ENCODE data around the gene BCDIN3D.

BCDIN3D gene

DNA sequence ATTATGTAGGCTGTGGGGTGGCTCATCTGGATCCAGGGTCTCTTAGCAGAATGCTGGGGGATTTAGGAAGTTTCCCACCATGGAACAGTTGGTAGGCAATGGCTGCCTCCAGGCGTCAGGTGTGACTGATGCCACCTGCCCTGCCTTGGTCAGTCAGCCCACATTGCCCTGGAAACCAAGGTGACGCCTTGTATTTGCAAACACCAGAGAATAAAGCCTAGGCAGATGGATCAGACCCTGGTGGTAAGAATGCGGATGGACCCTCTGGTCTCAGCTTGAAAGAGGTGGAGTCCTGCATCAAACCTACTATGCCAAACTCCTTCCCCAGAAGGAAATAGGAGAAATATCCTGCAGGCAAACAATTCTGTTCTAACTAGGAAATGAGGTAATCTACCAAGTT, 52.9 kb downstream of the BCDIN3D start:
- TF ChIP-seq SIN3A (IDR thresholded peaks at IDR 0.05; ENCODE audit: borderline replicate concordance, insufficient read depth, low read length), result no peak
- TF ChIP-seq TAF1 (IDR thresholded peaks at IDR 0.05; ENCODE audit: borderline replicate concordance, insufficient read depth, low read length), result no peak
- TF ChIP-seq POLR2AphosphoS5 (IDR thresholded peaks at IDR 0.05; ENCODE audit: low read depth, low read length), result no peak
- TF ChIP-seq FOXP2 (optimal IDR thresholded peaks at IDR 0.05; ENCODE audit: borderline replicate concordance, extremely low read depth, extremely low read length, insufficient read depth), result no peak
- TF ChIP-seq, protein P1, sequence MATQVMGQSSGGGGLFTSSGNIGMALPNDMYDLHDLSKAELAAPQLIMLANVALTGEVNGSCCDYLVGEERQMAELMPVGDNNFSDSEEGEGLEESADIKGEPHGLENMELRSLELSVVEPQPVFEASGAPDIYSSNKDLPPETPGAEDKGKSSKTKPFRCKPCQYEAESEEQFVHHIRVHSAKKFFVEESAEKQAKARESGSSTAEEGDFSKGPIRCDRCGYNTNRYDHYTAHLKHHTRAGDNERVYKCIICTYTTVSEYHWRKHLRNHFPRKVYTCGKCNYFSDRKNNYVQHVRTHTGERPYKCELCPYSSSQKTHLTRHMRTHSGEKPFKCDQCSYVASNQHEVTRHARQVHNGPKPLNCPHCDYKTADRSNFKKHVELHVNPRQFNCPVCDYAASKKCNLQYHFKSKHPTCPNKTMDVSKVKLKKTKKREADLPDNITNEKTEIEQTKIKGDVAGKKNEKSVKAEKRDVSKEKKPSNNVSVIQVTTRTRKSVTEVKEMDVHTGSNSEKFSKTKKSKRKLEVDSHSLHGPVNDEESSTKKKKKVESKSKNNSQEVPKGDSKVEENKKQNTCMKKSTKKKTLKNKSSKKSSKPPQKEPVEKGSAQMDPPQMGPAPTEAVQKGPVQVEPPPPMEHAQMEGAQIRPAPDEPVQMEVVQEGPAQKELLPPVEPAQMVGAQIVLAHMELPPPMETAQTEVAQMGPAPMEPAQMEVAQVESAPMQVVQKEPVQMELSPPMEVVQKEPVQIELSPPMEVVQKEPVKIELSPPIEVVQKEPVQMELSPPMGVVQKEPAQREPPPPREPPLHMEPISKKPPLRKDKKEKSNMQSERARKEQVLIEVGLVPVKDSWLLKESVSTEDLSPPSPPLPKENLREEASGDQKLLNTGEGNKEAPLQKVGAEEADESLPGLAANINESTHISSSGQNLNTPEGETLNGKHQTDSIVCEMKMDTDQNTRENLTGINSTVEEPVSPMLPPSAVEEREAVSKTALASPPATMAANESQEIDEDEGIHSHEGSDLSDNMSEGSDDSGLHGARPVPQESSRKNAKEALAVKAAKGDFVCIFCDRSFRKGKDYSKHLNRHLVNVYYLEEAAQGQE (IDR thresholded peaks at IDR 0.05; ENCODE audit: insufficient read depth in 1 of 2, low read depth in 2 of 2, low read length in 2 of 2), result no peak

DNA sequence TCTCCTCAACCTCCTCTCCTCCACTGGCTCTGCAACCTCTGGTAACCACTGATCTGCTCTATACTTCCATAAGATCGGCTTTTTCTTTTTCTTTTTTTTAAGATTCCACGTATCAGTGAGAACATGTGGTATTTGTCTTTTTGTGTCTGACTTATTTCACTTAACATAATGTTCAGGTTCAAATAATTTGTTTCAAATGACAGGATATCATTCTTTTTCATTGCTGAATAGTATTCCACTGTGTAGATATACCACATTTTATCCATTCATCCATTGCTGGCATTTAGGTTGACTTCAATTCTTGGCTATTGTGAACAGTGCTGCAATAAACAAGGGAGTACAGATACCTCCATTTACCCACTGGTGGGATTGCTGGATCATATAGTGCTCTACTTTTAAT, 55.2 kb downstream of the BCDIN3D start:
- TF ChIP-seq, protein P1 (IDR thresholded peaks at IDR 0.05; ENCODE audit: insufficient read depth in 1 of 2, low read depth in 2 of 2, low read length in 2 of 2), result no peak
- TF ChIP-seq TAF1 (IDR thresholded peaks at IDR 0.05; ENCODE audit: borderline replicate concordance, insufficient read depth, low read length) (no peak), POLR2AphosphoS5 (IDR thresholded peaks at IDR 0.05; ENCODE audit: low read depth, low read length) (no peak), SIN3A (IDR thresholded peaks at IDR 0.05; ENCODE audit: borderline replicate concordance, insufficient read depth, low read length) (no peak), FOXP2 (optimal IDR thresholded peaks at IDR 0.05; ENCODE audit: borderline replicate concordance, extremely low read depth, extremely low read length, insufficient read depth) (no peak)
